HEK293 (cell line): ENCODE measurements around the gene SYNJ2.

ENCODE experiments used
- CTCF ChIA-PET: fragments of 350-600 bp; formaldehyde crosslinking; extraction: SDS; loops from one replicate; lab custom pipeline; 2021; ENCODE audit warnings: antibody characterized with exemption; lab: Yijun Ruan, JAX
- POLR2A ChIA-PET: fragments of 300-600 bp; formaldehyde crosslinking; extraction: SDS; loops from one replicate; lab custom pipeline; 2020; ENCODE audit warnings: antibody characterized with exemption, inconsistent platforms; lab: Yijun Ruan, JAX
- H3K27ac ChIP-seq: fragments of 200-500 bp; sonication (Bioruptor generic); 2 replicates; pipeline ENCODE4 v1.5.1; 2014; ENCODE audit warnings: low read depth, low read length, control low read depth, inconsistent platforms; ENCODE audit errors: extremely low read depth
- H3K36me3 ChIP-seq, 2 experiments: fragments of 200-500 bp in 1 of 2; sonication (Bioruptor generic) in 1 of 2; 1 replicate in 1 of 2; 2 replicates in 1 of 2; pipeline ENCODE4 v1.5.1; 2014 to 2017; ENCODE audit warnings: inconsistent platforms in 2 of 2, low read length in 2 of 2; ENCODE audit not compliant: control insufficient read depth in 2 of 2, insufficient read depth in 1 of 2
- H3K4me1 ChIP-seq: fragments of 200-500 bp; sonication (Bioruptor generic); 2 replicates; pipeline ENCODE4 v1.5.1; 2014; ENCODE audit warnings: mild to moderate bottlenecking, low read length, inconsistent platforms; ENCODE audit not compliant: control insufficient read depth, insufficient read depth
- H3K4me3 ChIP-seq: 2 replicates; pipeline ENCODE4 v1.5.1; 2011; ENCODE audit warnings: low read depth, mild to moderate bottlenecking, control low read depth, low read length, moderate library complexity
- H3K9me3 ChIP-seq: fragments of 200-500 bp; sonication (Bioruptor generic); 2 replicates; pipeline ENCODE4 v1.5.1; 2014; ENCODE audit warnings: low read depth, low read length, inconsistent platforms; ENCODE audit not compliant: control insufficient read depth, insufficient read depth
- BCL11B ChIP-seq: fragments of 450-650 bp; formaldehyde crosslinking; IDR thresholded peaks from 2 replicates; pipeline ENCODE4 v1.5.1; 2016; ENCODE audit warnings: low read depth, missing biosample characterization, missing genetic modification characterization
- KLF10 ChIP-seq: fragments of 450-650 bp; IDR thresholded peaks from 2 replicates; pipeline ENCODE4 v1.5.1; 2018; ENCODE audit warnings: missing biosample characterization, mild to moderate bottlenecking, missing genetic modification characterization
- REPIN1 ChIP-seq: fragments of 450-650 bp; formaldehyde crosslinking; IDR thresholded peaks from 2 replicates; pipeline ENCODE4 v1.5.1; 2017; ENCODE audit warnings: missing biosample characterization, missing genetic modification characterization, low read depth
- ZBTB1 ChIP-seq: fragments of 450-650 bp; formaldehyde crosslinking; IDR thresholded peaks from 2 replicates; pipeline ENCODE4 v1.5.1; 2016; ENCODE audit warnings: missing biosample characterization, missing genetic modification characterization
- ZEB2 ChIP-seq: fragments of 450-650 bp; formaldehyde crosslinking; IDR thresholded peaks from 2 replicates; pipeline ENCODE4 v1.5.1; 2016; ENCODE audit warnings: missing biosample characterization, missing genetic modification characterization
- ZFHX2 ChIP-seq: fragments of 450-650 bp; formaldehyde crosslinking; conservative IDR thresholded peaks from 2 replicates; pipeline ENCODE4 v1.5.1; 2016; ENCODE audit warnings: missing biosample characterization, missing genetic modification characterization
- ZFP3 ChIP-seq: fragments of 450-650 bp; formaldehyde crosslinking; IDR thresholded peaks from 2 replicates; pipeline ENCODE4 v1.5.1; 2016; ENCODE audit warnings: low read depth, missing biosample characterization, missing genetic modification characterization
- ZFP37 ChIP-seq: fragments of 450-650 bp; formaldehyde crosslinking; IDR thresholded peaks from 2 replicates; pipeline ENCODE4 v1.5.1; 2016; ENCODE audit warnings: missing biosample characterization, missing genetic modification characterization
- ZNF10 ChIP-seq: fragments of 450-650 bp; formaldehyde crosslinking; IDR thresholded peaks from 2 replicates; pipeline ENCODE4 v1.5.1; 2017; ENCODE audit warnings: missing biosample characterization, missing genetic modification characterization
- ZNF133 ChIP-seq: fragments of 450-650 bp; formaldehyde crosslinking; IDR thresholded peaks from 2 replicates; pipeline ENCODE4 v1.5.1; 2016; ENCODE audit warnings: missing biosample characterization, missing genetic modification characterization
- ZNF146 ChIP-seq: fragments of 450-650 bp; formaldehyde crosslinking; IDR thresholded peaks from 2 replicates; pipeline ENCODE4 v1.5.1; 2016; ENCODE audit warnings: missing biosample characterization, missing genetic modification characterization
- ZNF18 ChIP-seq: fragments of 450-650 bp; formaldehyde crosslinking; IDR thresholded peaks from 2 replicates; pipeline ENCODE4 v1.5.1; 2016; ENCODE audit warnings: missing biosample characterization, missing genetic modification characterization
- ZNF2 ChIP-seq: fragments of 450-650 bp; formaldehyde crosslinking; IDR thresholded peaks from 2 replicates; pipeline ENCODE4 v1.5.1; 2016; ENCODE audit warnings: missing biosample characterization, missing genetic modification characterization
- ZNF239 ChIP-seq: fragments of 450-650 bp; formaldehyde crosslinking; IDR thresholded peaks from 2 replicates; pipeline ENCODE4 v1.5.1; 2016; ENCODE audit warnings: missing biosample characterization, missing genetic modification characterization
- ZNF266 ChIP-seq: fragments of 450-650 bp; formaldehyde crosslinking; IDR thresholded peaks from 2 replicates; pipeline ENCODE4 v1.5.1; 2016; ENCODE audit warnings: missing biosample characterization, missing genetic modification characterization, low read depth
- ZNF398 ChIP-seq: fragments of 450-650 bp; formaldehyde crosslinking; IDR thresholded peaks from 2 replicates; pipeline ENCODE4 v1.5.1; 2017; ENCODE audit warnings: missing biosample characterization, missing genetic modification characterization
- ZNF426 ChIP-seq: fragments of 450-650 bp; formaldehyde crosslinking; IDR thresholded peaks from 2 replicates; pipeline ENCODE4 v1.5.1; 2017; ENCODE audit warnings: missing biosample characterization, missing genetic modification characterization, mild to moderate bottlenecking, inconsistent platforms, moderate library complexity
- ZNF530 ChIP-seq: fragments of 450-650 bp; formaldehyde crosslinking; IDR thresholded peaks from 2 replicates; pipeline ENCODE4 v1.5.1; 2016; ENCODE audit warnings: low read depth, missing biosample characterization, missing genetic modification characterization
- ZNF561 ChIP-seq: fragments of 450-650 bp; IDR thresholded peaks from 2 replicates; pipeline ENCODE4 v1.5.1; 2018; ENCODE audit warnings: missing biosample characterization, missing genetic modification characterization, borderline replicate concordance
- ZNF580 ChIP-seq: fragments of 450-650 bp; formaldehyde crosslinking; IDR thresholded peaks from 2 replicates; pipeline ENCODE4 v1.5.1; 2016; ENCODE audit warnings: missing biosample characterization, missing genetic modification characterization
- ZNF621 ChIP-seq: fragments of 450-650 bp; formaldehyde crosslinking; IDR thresholded peaks from 2 replicates; pipeline ENCODE4 v1.5.1; 2017; ENCODE audit warnings: missing biosample characterization, missing genetic modification characterization
- ZNF623 ChIP-seq: fragments of 450-650 bp; formaldehyde crosslinking; IDR thresholded peaks from 2 replicates; pipeline ENCODE4 v1.5.1; 2016; ENCODE audit warnings: missing biosample characterization, missing genetic modification characterization
- ZNF654 ChIP-seq: fragments of 450-650 bp; formaldehyde crosslinking; IDR thresholded peaks from 2 replicates; pipeline ENCODE4 v1.5.1; 2016; ENCODE audit warnings: low read depth, missing biosample characterization, missing genetic modification characterization
- ZNF792 ChIP-seq: fragments of 450-650 bp; formaldehyde crosslinking; IDR thresholded peaks from 2 replicates; pipeline ENCODE4 v1.5.1; 2016; ENCODE audit warnings: missing biosample characterization, missing genetic modification characterization
- ZXDB ChIP-seq: fragments of 450-650 bp; formaldehyde crosslinking; IDR thresholded peaks from 2 replicates; pipeline ENCODE4 v1.5.1; 2016; ENCODE audit warnings: missing biosample characterization, missing genetic modification characterization

Gene SYNJ2

GRCh38 chr6:157997893-157998608 lies 16.4 kb downstream of the SYNJ2 start:
- no peak overlapping the region for H3K27ac ChIP-seq
- ChIA-PET CTCF (interaction anchor here (0.8 kb wide), 1 partner anchor 28 kb away, joined by 6 read pairs; no protein-coding TSS in a partner anchor), POLR2A (no interaction called here)

GRCh38 chr6:157998707-157999167 lies 17.1 kb downstream of the SYNJ2 start:
- ChIA-PET CTCF (interaction anchor here (0.8 to 1.0 kb wide), 2 partner anchors 27 to 73 kb away, joined by 5 to 6 read pairs; no protein-coding TSS in a partner anchor), POLR2A (interaction anchor here (1.5 kb wide), 1 partner anchor 9 kb away, joined by 3 read pairs; no protein-coding TSS in a partner anchor)
- H3K27ac ChIP-seq: no peak overlapping the region
- no peaks in the 10 kb centered on the region for H3K9me3 ChIP-seq
- no peak overlapping the region for H3K4me3 ChIP-seq
- H3K36me3 ChIP-seq: peaks cover 0 to 9% of the 10 kb centered on the region in 2 experiments; a peak in 1 of 3 replicates
- H3K4me1 ChIP-seq: no peaks in the 10 kb centered on the region
- no peak for TF ChIP-seq ZNF426 (tag by site-specific recombination)
- TF ChIP-seq ZNF18 (tag by site-specific recombination): no peak
- TF ChIP-seq ZNF792 (tag by site-specific recombination): no peak
- no peak for TF ChIP-seq KLF10 (tag by site-specific recombination)
- TF ChIP-seq BCL11B (tag by site-specific recombination): no peak
- no peak for TF ChIP-seq ZNF398 (tag by site-specific recombination)
- TF ChIP-seq ZNF580: no peak
- TF ChIP-seq ZNF530 (tag by site-specific recombination): no peak
- no peak for TF ChIP-seq ZFP37 (tag by site-specific recombination)
- no peak for TF ChIP-seq ZNF623 (tag by site-specific recombination)
- no peak for TF ChIP-seq REPIN1 (tag by site-specific recombination)
- TF ChIP-seq ZNF146: no peak
- no peak for TF ChIP-seq ZNF621 (tag by site-specific recombination)
- no peak for TF ChIP-seq ZXDB (tag by site-specific recombination)
- TF ChIP-seq ZNF133 (tag by site-specific recombination): no peak
- no peak for TF ChIP-seq ZNF561 (tag by site-specific recombination)
- TF ChIP-seq, all 188 proteins: peak for 0

More at GRCh38 chr6:157997893-157998608, 16.4 kb downstream of the SYNJ2 start:
- Histone ChIP-seq H3K4me1 (no peaks in the 10 kb centered on the region), H3K9me3 (no peaks in the 10 kb centered on the region), H3K4me3 (no peak overlapping the region), H3K36me3 (peaks cover 0 to 9% of the 10 kb centered on the region in 2 experiments; a peak in 1 of 3 replicates)
- TF ChIP-seq ZFP3 (tag by site-specific recombination) (no peak), ZEB2 (no peak), ZFHX2 (tag by site-specific recombination) (no peak), ZNF266 (tag by site-specific recombination) (no peak), ZNF10 (tag by site-specific recombination) (no peak), ZBTB1 (tag by site-specific recombination) (no peak), ZNF239 (tag by site-specific recombination) (no peak), ZNF2 (tag by site-specific recombination) (no peak), ZNF654 (tag by site-specific recombination) (no peak)
